Activated naive CD8-positive, alpha-beta T cell treated with anti-CD3 and anti-CD28 coated beads for 36 hours (primary cell): ENCODE data around the gene ME3. TPM values are rescaled to one million over a fixed set of nuclear protein-coding genes. Genes with fewer than 3 reads are reported as not detected.

Experiments used
- DNase-seq: peaks from one replicate; pipeline ENCODE4 v3.0.0; 2021
- H3K27ac Mint-ChIP-seq: one replicate; pipeline ENCODE4 v1.8.0; 2022; ENCODE audit warnings: mild to moderate bottlenecking, moderate library complexity, mixed read lengths
- H3K27me3 Mint-ChIP-seq: one replicate; pipeline ENCODE4 v1.8.0; 2022; ENCODE audit warnings: mild to moderate bottlenecking, mixed read lengths
- H3K36me3 Mint-ChIP-seq: one replicate; pipeline ENCODE4 v1.8.0; 2021; ENCODE audit warnings: mild to moderate bottlenecking, mixed read lengths
- H3K4me1 Mint-ChIP-seq: one replicate; pipeline ENCODE4 v1.8.0; 2021; ENCODE audit warnings: mixed read lengths
- H3K4me3 Mint-ChIP-seq: one replicate; pipeline ENCODE4 v1.8.0; 2022; ENCODE audit warnings: mild to moderate bottlenecking, moderate library complexity, mixed read lengths
- H3K9me3 Mint-ChIP-seq: one replicate; pipeline ENCODE4 v1.8.0; 2022; ENCODE audit warnings: mixed read lengths
- total RNA-seq, 2 experiments: library from RNA; stranded (reverse); gene quantifications; one replicate each; pipeline ENCODE4 v1.2.3, GENCODE V29; 2021

Gene ME3
- total RNA-seq, 2 experiments from 2014 or later: 3.8 to 4.8 TPM

GRCh38 chr11:86606270-86606835 lies 66.1 kb downstream of the ME3 start:
- H3K36me3 Mint-ChIP-seq: no peaks in the 10 kb centered on the region
- H3K27me3 Mint-ChIP-seq: peaks cover 6% of the 10 kb centered on the region
- DNase-seq: no peak
- no peaks in the 10 kb centered on the region for H3K9me3 Mint-ChIP-seq
- no peak overlapping the region for H3K4me3 Mint-ChIP-seq
- no peak overlapping the region for H3K27ac Mint-ChIP-seq
- H3K4me1 Mint-ChIP-seq: peaks cover 5% of the 10 kb centered on the region

- H3K36me3 Mint-ChIP-seq: peaks cover 15% of the 10 kb centered on the region
- H3K27ac Mint-ChIP-seq: no peak overlapping the region
- peaks cover 3% of the 10 kb centered on the region for H3K27me3 Mint-ChIP-seq
- H3K9me3 Mint-ChIP-seq: peaks cover 17% of the 10 kb centered on the region
- peaks cover 23% of the 10 kb centered on the region for H3K4me1 Mint-ChIP-seq
- DNase-seq: no peak
- H3K4me3 Mint-ChIP-seq: no peak overlapping the region
Measured at GRCh38 chr11:86596861-86597586, 75.4 kb downstream of the ME3 start.

GRCh38 chr11:86595955-86596354 lies 76.5 kb downstream of the ME3 start:
- Mint-ChIP-seq H3K9me3 (peaks cover 24% of the 10 kb centered on the region), H3K4me3 (no peak overlapping the region), H3K4me1 (peaks cover 32% of the 10 kb centered on the region), H3K27ac (no peak overlapping the region), H3K27me3 (peaks cover 3% of the 10 kb centered on the region), H3K36me3 (peaks cover 24% of the 10 kb centered on the region)
- no peak for DNase-seq

GRCh38 chr11:86595451-86595850 lies 77.0 kb downstream of the ME3 start:
- peaks cover 3% of the 10 kb centered on the region for H3K27me3 Mint-ChIP-seq
- H3K36me3 Mint-ChIP-seq: peaks cover 28% of the 10 kb centered on the region
- peaks cover 25% of the 10 kb centered on the region for H3K9me3 Mint-ChIP-seq
- DNase-seq: no peak
- peaks cover 32% of the 10 kb centered on the region for H3K4me1 Mint-ChIP-seq
- no peak overlapping the region for H3K27ac Mint-ChIP-seq
- no peak overlapping the region for H3K4me3 Mint-ChIP-seq

- peaks cover 30% of the 10 kb centered on the region for H3K36me3 Mint-ChIP-seq
- H3K27me3 Mint-ChIP-seq: peaks cover 3% of the 10 kb centered on the region
- H3K4me1 Mint-ChIP-seq: peaks cover 32% of the 10 kb centered on the region
- no peak for DNase-seq
- H3K9me3 Mint-ChIP-seq: peaks cover 24% of the 10 kb centered on the region
- H3K27ac Mint-ChIP-seq: no peak overlapping the region
- H3K4me3 Mint-ChIP-seq: no peak overlapping the region
Measured at GRCh38 chr11:86594746-86595145, 77.7 kb downstream of the ME3 start.

- DNase-seq: no peak
- H3K36me3 Mint-ChIP-seq: peaks cover 24% of the 10 kb centered on the region
- H3K4me1 Mint-ChIP-seq: peaks cover 32% of the 10 kb centered on the region
- peaks cover 17% of the 10 kb centered on the region for H3K9me3 Mint-ChIP-seq
- H3K27ac Mint-ChIP-seq: peak overlapping the region; percentile 87
- no peak overlapping the region for H3K4me3 Mint-ChIP-seq
- no peaks in the 10 kb centered on the region for H3K27me3 Mint-ChIP-seq
Measured at GRCh38 chr11:86593833-86594232, 78.6 kb downstream of the ME3 start.

GRCh38 chr11:86592659-86593451 lies 79.6 kb downstream of the ME3 start:
- H3K4me3 Mint-ChIP-seq: peak overlapping the region; percentile 25
- H3K27ac Mint-ChIP-seq: peak overlapping the region; percentile 87
- H3K36me3 Mint-ChIP-seq: peaks cover 24% of the 10 kb centered on the region
- peaks cover 16% of the 10 kb centered on the region for H3K9me3 Mint-ChIP-seq
- H3K4me1 Mint-ChIP-seq: peaks cover 32% of the 10 kb centered on the region
- DNase-seq: peak; percentile 88
- H3K27me3 Mint-ChIP-seq: no peaks in the 10 kb centered on the region

- H3K27me3 Mint-ChIP-seq: no peaks in the 10 kb centered on the region
- peak overlapping the region; percentile 83 for H3K27ac Mint-ChIP-seq
- peaks cover 33% of the 10 kb centered on the region for H3K4me1 Mint-ChIP-seq
- H3K36me3 Mint-ChIP-seq: peaks cover 24% of the 10 kb centered on the region
- no peak overlapping the region for H3K4me3 Mint-ChIP-seq
- peaks cover 15% of the 10 kb centered on the region for H3K9me3 Mint-ChIP-seq
- DNase-seq: no peak
Measured at GRCh38 chr11:86592047-86592591, 80.3 kb downstream of the ME3 start.

- H3K4me1 Mint-ChIP-seq: peaks cover 33% of the 10 kb centered on the region
Measured at GRCh38 chr11:86591631-86592030, 80.8 kb downstream of the ME3 start.

GRCh38 chr11:86589856-86590589 lies 82.4 kb downstream of the ME3 start:
- Mint-ChIP-seq H3K4me1 (peaks cover 33% of the 10 kb centered on the region), H3K27me3 (no peaks in the 10 kb centered on the region), H3K4me3 (no peak overlapping the region), H3K27ac (no peak overlapping the region), H3K9me3 (peaks cover 15% of the 10 kb centered on the region), H3K36me3 (peaks cover 24% of the 10 kb centered on the region)
- no peak for DNase-seq

More at GRCh38 chr11:86591631-86592030, 80.8 kb downstream of the ME3 start:
- peaks cover 15% of the 10 kb centered on the region for H3K9me3 Mint-ChIP-seq
- peak overlapping the region; percentile 59 for H3K27ac Mint-ChIP-seq
- no peak overlapping the region for H3K4me3 Mint-ChIP-seq
- DNase-seq: no peak
- peaks cover 24% of the 10 kb centered on the region for H3K36me3 Mint-ChIP-seq
- H3K27me3 Mint-ChIP-seq: no peaks in the 10 kb centered on the region

GRCh38 chr11:86589204-86589603 lies 83.2 kb downstream of the ME3 start:
- H3K4me3 Mint-ChIP-seq: no peak overlapping the region
- H3K36me3 Mint-ChIP-seq: peaks cover 24% of the 10 kb centered on the region
- no peaks in the 10 kb centered on the region for H3K27me3 Mint-ChIP-seq
- peaks cover 29% of the 10 kb centered on the region for H3K4me1 Mint-ChIP-seq
- DNase-seq: no peak
- H3K9me3 Mint-ChIP-seq: peaks cover 15% of the 10 kb centered on the region
- H3K27ac Mint-ChIP-seq: no peak overlapping the region

GRCh38 chr11:86588566-86589090 lies 83.8 kb downstream of the ME3 start:
- H3K36me3 Mint-ChIP-seq: peaks cover 20% of the 10 kb centered on the region
- DNase-seq: no peak
- no peaks in the 10 kb centered on the region for H3K27me3 Mint-ChIP-seq
- H3K27ac Mint-ChIP-seq: no peak overlapping the region
- peaks cover 25% of the 10 kb centered on the region for H3K4me1 Mint-ChIP-seq
- H3K4me3 Mint-ChIP-seq: no peak overlapping the region
- H3K9me3 Mint-ChIP-seq: peaks cover 11% of the 10 kb centered on the region

GRCh38 chr11:86587264-86588193 lies 84.9 kb downstream of the ME3 start:
- H3K9me3 Mint-ChIP-seq: peaks cover 9% of the 10 kb centered on the region

More at GRCh38 chr11:86587264-86588193, 84.9 kb downstream of the ME3 start:
- H3K27ac Mint-ChIP-seq: no peak overlapping the region
- no peak overlapping the region for H3K4me3 Mint-ChIP-seq
- no peak for DNase-seq
- H3K27me3 Mint-ChIP-seq: no peaks in the 10 kb centered on the region
- H3K4me1 Mint-ChIP-seq: peaks cover 14% of the 10 kb centered on the region
- H3K36me3 Mint-ChIP-seq: peaks cover 19% of the 10 kb centered on the region
